Mammary epithelial cell (primary cell): ENCODE results near the gene ROR1.

Experiments used
- EZH2 ChIP-seq: IDR thresholded peaks from 2 replicates; pipeline ENCODE4 v1.6.1; 2012; ENCODE audit warnings: low read length, inconsistent platforms, borderline replicate concordance
- TF ChIP-seq, protein P1 (sequence below), 2 donors: IDR thresholded peaks in 1 of 2; conservative IDR thresholded peaks in 1 of 2; 2 replicates each; pipeline ENCODE4 v1.5.1; 2011 to 2012; ENCODE audit warnings: inconsistent platforms in 2 of 2, low read length in 2 of 2, mild to moderate bottlenecking in 2 of 2, control low read depth in 1 of 2, low read depth in 1 of 2; ENCODE audit not compliant: insufficient read depth in 1 of 2; ENCODE audit errors: extremely low read depth in 1 of 2

DNA sequence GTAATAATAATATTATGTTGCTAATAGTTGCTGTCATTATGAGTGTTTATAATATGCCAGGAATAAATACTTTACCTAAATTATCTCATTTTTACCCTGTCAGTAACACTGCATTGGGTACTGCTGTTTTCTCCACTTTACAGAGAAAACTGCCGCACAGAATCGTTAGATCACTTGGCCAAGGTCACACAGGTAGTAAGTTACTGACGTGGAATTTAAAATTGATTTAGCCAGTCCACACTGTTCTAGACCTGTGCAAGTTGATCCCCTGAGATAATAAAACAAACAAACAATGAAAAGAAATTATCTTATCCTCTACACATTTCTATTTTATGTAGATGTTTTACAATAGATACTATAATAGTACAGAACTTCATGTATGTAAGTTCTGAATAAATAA, 174.1 kb downstream of the ROR1 start:
- TF ChIP-seq, protein P1, sequence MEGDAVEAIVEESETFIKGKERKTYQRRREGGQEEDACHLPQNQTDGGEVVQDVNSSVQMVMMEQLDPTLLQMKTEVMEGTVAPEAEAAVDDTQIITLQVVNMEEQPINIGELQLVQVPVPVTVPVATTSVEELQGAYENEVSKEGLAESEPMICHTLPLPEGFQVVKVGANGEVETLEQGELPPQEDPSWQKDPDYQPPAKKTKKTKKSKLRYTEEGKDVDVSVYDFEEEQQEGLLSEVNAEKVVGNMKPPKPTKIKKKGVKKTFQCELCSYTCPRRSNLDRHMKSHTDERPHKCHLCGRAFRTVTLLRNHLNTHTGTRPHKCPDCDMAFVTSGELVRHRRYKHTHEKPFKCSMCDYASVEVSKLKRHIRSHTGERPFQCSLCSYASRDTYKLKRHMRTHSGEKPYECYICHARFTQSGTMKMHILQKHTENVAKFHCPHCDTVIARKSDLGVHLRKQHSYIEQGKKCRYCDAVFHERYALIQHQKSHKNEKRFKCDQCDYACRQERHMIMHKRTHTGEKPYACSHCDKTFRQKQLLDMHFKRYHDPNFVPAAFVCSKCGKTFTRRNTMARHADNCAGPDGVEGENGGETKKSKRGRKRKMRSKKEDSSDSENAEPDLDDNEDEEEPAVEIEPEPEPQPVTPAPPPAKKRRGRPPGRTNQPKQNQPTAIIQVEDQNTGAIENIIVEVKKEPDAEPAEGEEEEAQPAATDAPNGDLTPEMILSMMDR (conservative IDR thresholded peaks at IDR 0.05 in 1 of 2, IDR thresholded peaks at IDR 0.05 in 1 of 2; ENCODE audit: extremely low read depth in 1 of 2, insufficient read depth in 1 of 2, low read depth in 1 of 2, low read length in 2 of 2) = no peak
- TF ChIP-seq EZH2 = no peak
